Cardiac muscle cell (in vitro differentiated cells and primary cell): ENCODE results near the gene RAD23B. TPM values are rescaled to one million over a fixed set of nuclear protein-coding genes. Genes with fewer than 3 reads are reported as not detected.

Source experiments
- DNase-seq, 2 donors: peaks; one replicate each; pipeline versions ENCODE4 v3.0.0 to v3.0.0-alpha.2; 2010 to 2017; ENCODE audit warnings: low read depth in 1 of 2, low spot score in 1 of 2
- H3K27ac ChIP-seq: fragments of 200-600 bp; sonication (generic); 2 replicates; pipeline ENCODE4 v1.5.1; 2016
- H3K27me3 ChIP-seq: fragments of 200-600 bp; sonication (generic); 2 replicates; pipeline ENCODE4 v1.6.0; 2016; ENCODE audit warnings: control low read depth
- H3K36me3 ChIP-seq: fragments of 200-600 bp; sonication (generic); 2 replicates; pipeline ENCODE4 v1.5.1; 2016; ENCODE audit warnings: control low read depth
- H3K4me1 ChIP-seq: fragments of 200-600 bp; sonication (generic); 2 replicates; pipeline ENCODE4 v1.8.1; 2017; ENCODE audit warnings: low read depth, mild to moderate bottlenecking, mixed run types
- H3K4me3 ChIP-seq: fragments of 200-600 bp; sonication (generic); 2 replicates; pipeline ENCODE4 v1.5.1; 2016; ENCODE audit warnings: mild to moderate bottlenecking
- H3K9me3 ChIP-seq: fragments of 200-600 bp; sonication (generic); 2 replicates; pipeline ENCODE4 v1.5.1; 2017; ENCODE audit warnings: low read depth, mild to moderate bottlenecking, control low read depth
- polyA plus RNA-seq: library from polyadenylated mRNA; unstranded; fragments of >200 nt; fragmentation: Nextera tagmentation; extraction: Ambion mirVana; gene quantifications from 2 replicates; pipeline ENCODE4 v1.2.1, GENCODE V29; 2016
- total RNA-seq: library from RNA; depleted of rRNA; stranded (reverse); fragments of >200 nt; gene quantifications from 2 replicates; pipeline ENCODE4 v1.2.3, GENCODE V29; 2016
- TF ChIP-seq, protein P1 (sequence below): IDR thresholded peaks from 2 replicates; pipeline ENCODE4 v1.5.1; 2012; ENCODE audit warnings: low read depth, mild to moderate bottlenecking, low read length

RAD23B gene
- total and polyA plus RNA-seq, 2 experiments from 2014 or later, result 11.7 to 88.5 TPM

DNA sequence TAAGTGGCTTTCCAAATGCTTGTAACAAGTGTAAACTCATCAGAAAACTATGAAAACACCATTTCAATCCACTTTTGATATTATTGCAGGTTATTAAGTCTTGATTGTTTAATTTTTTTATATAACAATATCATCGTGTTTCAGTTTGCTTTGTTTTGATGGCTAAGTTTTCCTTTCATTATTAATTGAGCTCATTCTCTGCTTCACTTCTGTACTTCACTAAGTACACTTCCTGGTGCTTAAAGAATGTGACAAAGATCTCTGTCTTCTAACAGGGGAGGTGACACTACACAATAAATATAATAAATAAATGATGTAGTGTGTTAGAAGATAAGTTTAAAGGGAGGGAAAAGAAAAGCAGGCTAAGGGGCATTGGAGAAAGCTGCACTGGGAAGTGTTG lies 13.0 kb upstream of the RAD23B start:
- DNase-seq, result no peak

DNA sequence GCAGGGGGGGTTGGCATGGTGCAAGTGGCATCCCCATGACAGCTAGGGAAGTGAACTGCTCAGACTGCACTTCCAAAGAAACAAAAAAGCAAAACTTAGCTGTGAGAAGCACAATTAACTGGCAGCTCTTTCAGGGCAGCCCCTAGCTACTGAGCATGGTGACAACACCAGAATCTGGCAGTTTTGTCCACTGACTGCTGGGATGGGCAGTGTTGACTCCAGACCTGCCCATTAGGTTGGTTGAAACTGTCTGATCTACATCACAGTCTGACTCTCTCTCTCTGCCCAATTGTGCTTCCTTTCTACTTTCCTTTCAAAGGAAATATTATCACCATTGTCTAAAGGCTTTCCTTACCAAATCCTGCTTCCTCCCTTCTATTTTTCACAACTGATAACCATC lies 12.5 kb upstream of the RAD23B start:
- Histone ChIP-seq H3K9me3 (no peaks in the 10 kb centered on the region), H3K27me3 (no peaks in the 10 kb centered on the region)

More for the DNA sequence above, 13.0 kb upstream of the RAD23B start:
- Histone ChIP-seq H3K36me3 (no peaks in the 10 kb centered on the region), H3K27me3 (no peaks in the 10 kb centered on the region), H3K27ac (no peak overlapping the region), H3K4me3 (no peak overlapping the region), H3K4me1 (no peaks in the 10 kb centered on the region), H3K9me3 (no peaks in the 10 kb centered on the region)
- TF ChIP-seq, protein P1, sequence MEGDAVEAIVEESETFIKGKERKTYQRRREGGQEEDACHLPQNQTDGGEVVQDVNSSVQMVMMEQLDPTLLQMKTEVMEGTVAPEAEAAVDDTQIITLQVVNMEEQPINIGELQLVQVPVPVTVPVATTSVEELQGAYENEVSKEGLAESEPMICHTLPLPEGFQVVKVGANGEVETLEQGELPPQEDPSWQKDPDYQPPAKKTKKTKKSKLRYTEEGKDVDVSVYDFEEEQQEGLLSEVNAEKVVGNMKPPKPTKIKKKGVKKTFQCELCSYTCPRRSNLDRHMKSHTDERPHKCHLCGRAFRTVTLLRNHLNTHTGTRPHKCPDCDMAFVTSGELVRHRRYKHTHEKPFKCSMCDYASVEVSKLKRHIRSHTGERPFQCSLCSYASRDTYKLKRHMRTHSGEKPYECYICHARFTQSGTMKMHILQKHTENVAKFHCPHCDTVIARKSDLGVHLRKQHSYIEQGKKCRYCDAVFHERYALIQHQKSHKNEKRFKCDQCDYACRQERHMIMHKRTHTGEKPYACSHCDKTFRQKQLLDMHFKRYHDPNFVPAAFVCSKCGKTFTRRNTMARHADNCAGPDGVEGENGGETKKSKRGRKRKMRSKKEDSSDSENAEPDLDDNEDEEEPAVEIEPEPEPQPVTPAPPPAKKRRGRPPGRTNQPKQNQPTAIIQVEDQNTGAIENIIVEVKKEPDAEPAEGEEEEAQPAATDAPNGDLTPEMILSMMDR, result no peak

DNA sequence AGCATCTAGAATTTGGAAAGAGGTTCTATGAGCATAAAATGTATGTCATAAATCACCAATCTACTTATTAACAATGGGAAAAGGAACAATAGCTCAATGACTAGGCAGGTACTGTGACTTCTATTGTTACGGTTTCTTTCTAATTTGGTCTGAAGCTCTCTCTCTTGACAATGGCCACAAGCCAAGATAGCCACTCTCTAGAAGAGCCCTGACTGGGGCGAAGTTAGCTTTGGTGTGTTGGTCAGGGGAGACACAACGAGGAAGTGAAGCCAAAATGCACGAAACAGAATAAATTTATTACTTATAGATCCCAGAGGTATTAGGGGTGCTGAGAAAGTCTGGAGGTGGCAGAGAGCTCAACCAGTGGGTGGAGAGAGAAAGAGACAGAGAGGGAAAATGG lies 9.4 kb upstream of the RAD23B start:
- TF ChIP-seq, protein P1, result no peak

More for the DNA sequence above, 12.5 kb upstream of the RAD23B start:
- TF ChIP-seq, protein P1, result no peak
- H3K4me1 ChIP-seq, result no peaks in the 10 kb centered on the region
- no peaks in the 10 kb centered on the region for H3K36me3 ChIP-seq
- H3K27ac ChIP-seq, result no peak overlapping the region
- no peak overlapping the region for H3K4me3 ChIP-seq
- DNase-seq, result no peak

DNA sequence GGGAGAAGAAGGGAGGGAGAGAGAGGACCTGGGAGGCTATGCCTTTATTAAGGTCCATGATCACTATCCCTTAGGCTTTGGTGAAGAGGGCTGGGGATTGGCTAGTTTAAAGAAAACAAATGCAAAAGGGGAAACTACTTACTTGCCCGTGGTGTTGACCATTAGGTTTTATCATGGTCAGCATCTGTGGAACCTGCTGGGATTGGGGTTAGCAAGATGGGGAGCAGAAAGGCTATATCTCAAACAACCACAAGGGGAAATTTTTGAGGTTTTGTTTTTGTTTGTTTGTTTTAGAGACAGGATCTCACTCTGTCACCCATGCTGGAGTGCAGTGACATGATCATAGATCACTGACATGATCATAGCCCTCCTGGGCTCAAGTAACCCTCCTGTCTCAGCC lies 9.0 kb upstream of the RAD23B start:
- TF ChIP-seq, protein P1, result peak; percentile 2
- no peak overlapping the region for H3K27ac ChIP-seq

More for the DNA sequence above, 9.4 kb upstream of the RAD23B start:
- Histone ChIP-seq H3K27me3 (no peaks in the 10 kb centered on the region), H3K4me3 (no peak overlapping the region), H3K9me3 (no peaks in the 10 kb centered on the region), H3K4me1 (no peaks in the 10 kb centered on the region), H3K27ac (no peak overlapping the region), H3K36me3 (no peaks in the 10 kb centered on the region)
- no peak for DNase-seq

DNA sequence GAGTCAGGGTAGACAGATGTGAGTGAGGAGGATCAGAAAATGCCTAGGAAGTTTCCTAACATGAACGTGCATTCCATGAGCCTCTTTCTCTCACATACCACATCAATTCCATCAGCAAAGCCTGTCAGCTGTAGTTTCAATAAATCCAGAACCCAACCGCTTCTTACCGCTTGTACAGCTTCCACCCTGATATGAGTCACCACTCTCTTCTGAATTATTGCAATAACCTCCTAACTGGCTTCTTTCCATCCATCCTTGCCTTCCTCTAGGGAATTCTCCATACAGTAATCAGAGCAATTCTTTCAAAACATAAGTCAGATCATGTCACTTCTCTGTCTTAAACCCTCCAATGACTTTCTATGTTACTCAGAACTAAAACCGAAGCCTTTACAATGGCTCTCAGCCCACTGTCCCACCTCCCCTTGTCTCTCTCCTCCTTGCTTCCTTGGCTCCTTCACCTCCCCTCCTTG lies 8.1 kb upstream of the RAD23B start:
- no peaks in the 10 kb centered on the region for H3K9me3 ChIP-seq
- H3K27ac ChIP-seq, result no peak overlapping the region
- TF ChIP-seq, protein P1, result no peak
- no peaks in the 10 kb centered on the region for H3K4me1 ChIP-seq
- H3K27me3 ChIP-seq, result no peaks in the 10 kb centered on the region
- DNase-seq, result peak in 1 of 2 donors; percentile 97
- no peak overlapping the region for H3K4me3 ChIP-seq
- H3K36me3 ChIP-seq, result no peaks in the 10 kb centered on the region

More for the DNA sequence above, 9.0 kb upstream of the RAD23B start:
- H3K4me3 ChIP-seq, result no peak overlapping the region
- no peaks in the 10 kb centered on the region for H3K36me3 ChIP-seq
- H3K4me1 ChIP-seq, result no peaks in the 10 kb centered on the region
- no peak for DNase-seq
- H3K27me3 ChIP-seq, result no peaks in the 10 kb centered on the region
- H3K9me3 ChIP-seq, result no peaks in the 10 kb centered on the region

DNA sequence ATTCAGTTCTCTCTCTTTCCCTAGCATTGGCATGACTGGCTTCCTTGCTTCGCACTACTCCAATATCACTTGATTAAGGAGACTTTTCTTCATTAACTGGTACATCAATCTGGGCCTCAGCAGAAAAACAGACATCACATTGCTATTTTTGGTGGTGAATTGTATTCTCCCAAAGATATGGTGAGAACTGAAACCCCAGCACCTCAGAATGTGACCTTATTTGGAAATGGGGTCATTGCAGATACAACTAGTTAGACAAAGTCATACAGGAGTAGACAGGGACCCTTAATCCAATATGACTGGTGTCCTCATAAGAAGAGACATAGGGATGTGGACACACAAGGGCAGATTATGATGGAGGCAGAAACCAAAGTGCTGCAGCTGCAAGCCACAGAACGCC lies 7.5 kb upstream of the RAD23B start:
- H3K4me3 ChIP-seq, result no peak overlapping the region
- H3K9me3 ChIP-seq, result no peaks in the 10 kb centered on the region
- no peak overlapping the region for H3K27ac ChIP-seq
- no peak for DNase-seq
- H3K27me3 ChIP-seq, result no peaks in the 10 kb centered on the region
- TF ChIP-seq, protein P1, result no peak
- H3K36me3 ChIP-seq, result no peaks in the 10 kb centered on the region
- no peaks in the 10 kb centered on the region for H3K4me1 ChIP-seq
